Peyer's patch (tissue), 4 donors: Measurements from ENCODE around the gene UIMC1. TPM values are rescaled to one million over a fixed set of nuclear protein-coding genes. Genes with fewer than 3 reads are reported as not detected.
"Not testable (repeated sequence)": the region's sequence is repeated elsewhere in the genome, so short reads cannot be mapped to it uniquely, and the experiment has no call there.

Source experiments
- DNase-seq, 3 donors: peaks; one replicate each; pipeline ENCODE4 v3.0.0-alpha.2; 2017 to 2019
- H3K27ac ChIP-seq, 4 donors: fragments of 200-600 bp; sonication (generic); one replicate each; pipeline ENCODE4 v1.5.1; 2016 to 2019
- H3K27me3 ChIP-seq, 2 donors: fragments of 200-600 bp; sonication (generic); one replicate each; pipeline ENCODE4 v1.5.1; 2019
- H3K36me3 ChIP-seq, 3 donors: fragments of 200-600 bp; sonication (generic); one replicate each; pipeline ENCODE4 v1.5.1; 2016 to 2019
- H3K4me1 ChIP-seq, 4 donors: fragments of 200-600 bp; sonication (generic); one replicate each; pipeline ENCODE4 v1.5.1; 2016 to 2019
- H3K4me3 ChIP-seq, 4 donors: fragments of 200-600 bp; sonication (generic); 1 replicate in 3 of 4; 2 replicates in 1 of 4; pipeline ENCODE4 v1.5.1; 2016 to 2019; ENCODE audit warnings: mild to moderate bottlenecking in 1 of 4
- H3K9me3 ChIP-seq, 4 donors: fragments of 200-600 bp; sonication (generic); one replicate each; pipeline ENCODE4 v1.5.1; 2016 to 2019; ENCODE audit warnings: mild to moderate bottlenecking in 1 of 4
- CTCF ChIP-seq, 6 experiments: fragments of 450-650 bp in 4 of 6; fragments of 200-600 bp in 2 of 6; sonication (generic) in 1 of 6; IDR thresholded peaks; one replicate each; pipeline ENCODE4 v1.5.1; 2017 to 2019; ENCODE audit warnings: antibody characterized with exemption in 6 of 6, mild to moderate bottlenecking in 3 of 6, moderate library complexity in 1 of 6
- POLR2A ChIP-seq, 2 donors: fragments of 450-650 bp; IDR thresholded peaks; one replicate each; pipeline ENCODE4 v1.5.1; 2017; ENCODE audit warnings: antibody characterized with exemption in 2 of 2, mild to moderate bottlenecking in 2 of 2, moderate library complexity in 2 of 2
- total RNA-seq, 4 donors: library from RNA; depleted of rRNA; stranded (reverse); fragments of >200 nt; gene quantifications; one replicate each; pipeline ENCODE4 v1.1.0, GENCODE V29; 2016

UIMC1 gene
- total RNA-seq, 4 donors from 2014 or later: 22.4 to 111 (median 41.3) TPM

GRCh38 chr5:176874198-176874780 lies 132.3 kb downstream of the UIMC1 start:
- no peak overlapping the region for H3K27ac ChIP-seq
- TF ChIP-seq POLR2A (IDR thresholded peaks at IDR 0.05) (no peak), CTCF (IDR thresholded peaks at IDR 0.05) (no peak)
- no peaks in the 10 kb centered on the region for H3K4me1 ChIP-seq
- H3K27me3 ChIP-seq: no peaks in the 10 kb centered on the region
- H3K9me3 ChIP-seq: peaks cover 0 to 6% (median 0%) of the 10 kb centered on the region in 4 donors
- H3K36me3 ChIP-seq: no peaks in the 10 kb centered on the region
- DNase-seq: no peak
- H3K4me3 ChIP-seq: no peak overlapping the region

- TF ChIP-seq POLR2A (IDR thresholded peaks at IDR 0.05) (no peak), CTCF (IDR thresholded peaks at IDR 0.05) (no peak)
- H3K4me1 ChIP-seq: no peaks in the 10 kb centered on the region
- no peak for DNase-seq
- peaks cover 0 to 6% (median 0%) of the 10 kb centered on the region in 4 donors for H3K9me3 ChIP-seq
- no peaks in the 10 kb centered on the region for H3K27me3 ChIP-seq
- H3K4me3 ChIP-seq: no peak overlapping the region
- H3K27ac ChIP-seq: no peak overlapping the region
- no peaks in the 10 kb centered on the region for H3K36me3 ChIP-seq
These were observed 132.9 kb downstream of the UIMC1 start for GRCh38 chr5:176873541-176874172.

GRCh38 chr5:176873011-176873410 lies 133.6 kb downstream of the UIMC1 start:
- DNase-seq, H3K27me3 ChIP-seq, H3K9me3 ChIP-seq, H3K27ac ChIP-seq, H3K36me3 ChIP-seq, H3K4me1 ChIP-seq, H3K4me3 ChIP-seq: not testable (repeated sequence)

GRCh38 chr5:176872586-176872985 lies 134.0 kb downstream of the UIMC1 start:
- H3K4me3 ChIP-seq, H3K27me3 ChIP-seq, H3K4me1 ChIP-seq, DNase-seq, H3K27ac ChIP-seq, H3K9me3 ChIP-seq, H3K36me3 ChIP-seq: not testable (repeated sequence)

- peaks cover 0 to 11% of the 10 kb centered on the region in 2 donors for H3K27me3 ChIP-seq
- H3K36me3 ChIP-seq, H3K4me3 ChIP-seq, H3K4me1 ChIP-seq, H3K9me3 ChIP-seq, DNase-seq, H3K27ac ChIP-seq: not testable (repeated sequence)
These were observed 135.9 kb downstream of the UIMC1 start for GRCh38 chr5:176870644-176871043.

- H3K9me3 ChIP-seq: peaks cover 0 to 6% (median 0%) of the 10 kb centered on the region in 4 donors
- H3K4me3 ChIP-seq: no peak overlapping the region
- H3K27ac ChIP-seq: no peak overlapping the region
- H3K27me3 ChIP-seq: peaks cover 0 to 11% of the 10 kb centered on the region in 2 donors
- TF ChIP-seq CTCF (IDR thresholded peaks at IDR 0.05): peak in 2 of 6 experiments; percentile 17 to 22
- no peak for TF ChIP-seq POLR2A (IDR thresholded peaks at IDR 0.05)
- DNase-seq: no peak
- H3K4me1 ChIP-seq: no peaks in the 10 kb centered on the region
- H3K36me3 ChIP-seq: no peaks in the 10 kb centered on the region
These were observed 136.4 kb downstream of the UIMC1 start for GRCh38 chr5:176870110-176870591.

- no peak for DNase-seq
- no peak for TF ChIP-seq CTCF (IDR thresholded peaks at IDR 0.05)
- TF ChIP-seq POLR2A (IDR thresholded peaks at IDR 0.05): no peak
- Histone ChIP-seq H3K4me3 (no peak overlapping the region), H3K27me3 (peaks cover 0 to 11% of the 10 kb centered on the region in 2 donors), H3K27ac (no peak overlapping the region), H3K36me3 (no peaks in the 10 kb centered on the region), H3K4me1 (no peaks in the 10 kb centered on the region), H3K9me3 (peaks cover 0 to 6% (median 0%) of the 10 kb centered on the region in 4 donors)
These were observed 137.0 kb downstream of the UIMC1 start for GRCh38 chr5:176869501-176870109.
